Measurements from ENCODE around the gene REV3L.
A peak's percentile ranks its signal among the peaks of the same experiment; 100 is the strongest.

REV3L gene

GRCh38 chr6:111417946-111418345, 65.1 kb downstream of the REV3L start:
- peak in 1 of 2 donors; percentile 28 for DNase-seq

GRCh38 chr6:111417181-111417585, 65.8 kb downstream of the REV3L start:
- no peak for DNase-seq

GRCh38 chr6:111416529-111416928, 66.5 kb downstream of the REV3L start:
- no peak for DNase-seq

GRCh38 chr6:111414373-111414772, 68.6 kb downstream of the REV3L start:
- no peak for DNase-seq

GRCh38 chr6:111411978-111412566, 70.9 kb downstream of the REV3L start:
- DNase-seq, result peak; percentile 71 to 85

GRCh38 chr6:111411046-111411445, 72.0 kb downstream of the REV3L start:
- no peak for DNase-seq

- peak; percentile 39 to 43 for DNase-seq
Measured at GRCh38 chr6:111410371-111410770, 72.6 kb downstream of the REV3L start.

- DNase-seq, result no peak
Measured at GRCh38 chr6:111409430-111409829, 73.6 kb downstream of the REV3L start.

GRCh38 chr6:111407686-111408085, 75.3 kb downstream of the REV3L start:
- DNase-seq, result no peak

- DNase-seq, result peak; percentile 88 to 93
Measured at GRCh38 chr6:111406200-111406721, 76.8 kb downstream of the REV3L start.

GRCh38 chr6:111403388-111403787, 79.6 kb downstream of the REV3L start:
- DNase-seq, result no peak

GRCh38 chr6:111399626-111400025, 83.4 kb downstream of the REV3L start:
- DNase-seq, result peak; percentile 27 to 64

- no peak for DNase-seq
Measured at GRCh38 chr6:111388681-111389080, 94.3 kb downstream of the REV3L start.

- no peak for DNase-seq
Measured at GRCh38 chr6:111382476-111383294, 100.3 kb downstream of the REV3L start.

- DNase-seq, result no peak
Measured at GRCh38 chr6:111381728-111382127, 101.3 kb downstream of the REV3L start.

GRCh38 chr6:111381123-111381522, 101.9 kb downstream of the REV3L start:
- no peak for DNase-seq

- DNase-seq, result no peak
Measured at GRCh38 chr6:111379831-111380230, 103.2 kb downstream of the REV3L start.

GRCh38 chr6:111379302-111379701, 103.7 kb downstream of the REV3L start:
- no peak for DNase-seq

GRCh38 chr6:111377558-111378120, 105.4 kb downstream of the REV3L start:
- no peak for DNase-seq

GRCh38 chr6:111367393-111368088, 115.5 kb downstream of the REV3L start:
- DNase-seq, result no peak

GRCh38 chr6:111361648-111362047, 121.4 kb downstream of the REV3L start:
- peak in 1 of 2 donors; percentile 34 for DNase-seq

GRCh38 chr6:111358454-111358853, 124.6 kb downstream of the REV3L start:
- DNase-seq, result no peak

GRCh38 chr6:111357705-111358104, 125.3 kb downstream of the REV3L start:
- no peak for DNase-seq

Measured in inflammatory macrophage treated with lipopolysaccharide for 1 hour (primary cell).